ENCODE results near the gene FOXL3. TPM values are rescaled to one million over a fixed set of nuclear protein-coding genes. Genes with fewer than 3 reads are reported as not detected.

FOXL3 gene
- total RNA-seq, 2 donors from 2014 or later: not detected

- Mint-ChIP-seq H3K4me3 (peak overlapping the region; percentile 39), H3K36me3 (ENCODE audit: low read depth) (no peaks in the 10 kb centered on the region), H3K27me3 (no peaks in the 10 kb centered on the region), H3K4me1 (peaks cover 2% of the 10 kb centered on the region), H3K27ac (no peak overlapping the region)
- no peak for DNase-seq
- ATAC-seq: no peak
- no peaks in the 10 kb centered on the region for H3K9me3 ChIP-seq (ENCODE audit: control insufficient read depth, low read length, poor library complexity, severe bottlenecking)
Observed at GRCh38 chr7:266851-267840, 22.8 kb upstream of the FOXL3 start.

DNA sequence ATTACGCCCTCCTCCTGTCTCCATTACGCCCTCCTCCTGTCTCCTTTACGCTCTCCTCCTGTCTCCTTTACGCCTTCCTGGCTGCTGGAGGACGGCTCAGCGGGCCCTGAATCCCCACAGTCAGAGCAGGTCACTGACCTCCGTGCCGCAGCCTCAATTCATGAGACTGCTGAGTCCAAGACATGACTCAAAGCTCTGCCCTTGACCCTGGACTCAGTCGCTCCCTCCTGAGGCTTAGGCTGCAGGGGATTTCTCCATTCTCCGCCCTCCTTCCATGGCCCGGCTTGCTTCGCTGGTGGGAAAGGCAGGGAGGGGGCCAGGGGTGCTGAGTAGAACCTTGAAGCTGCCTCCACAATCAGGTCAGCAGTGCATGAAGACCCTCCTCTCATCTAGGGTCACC, 21.0 kb upstream of the FOXL3 start:
- peaks cover 2% of the 10 kb centered on the region for H3K4me1 Mint-ChIP-seq
- ATAC-seq: no peak
- H3K4me3 Mint-ChIP-seq: no peak overlapping the region
- no peaks in the 10 kb centered on the region for H3K36me3 Mint-ChIP-seq (ENCODE audit: low read depth)
- H3K27me3 Mint-ChIP-seq: no peaks in the 10 kb centered on the region
- no peak for DNase-seq
- H3K9me3 ChIP-seq (ENCODE audit: control insufficient read depth, low read length, poor library complexity, severe bottlenecking): no peaks in the 10 kb centered on the region
- no peak overlapping the region for H3K27ac Mint-ChIP-seq

DNA sequence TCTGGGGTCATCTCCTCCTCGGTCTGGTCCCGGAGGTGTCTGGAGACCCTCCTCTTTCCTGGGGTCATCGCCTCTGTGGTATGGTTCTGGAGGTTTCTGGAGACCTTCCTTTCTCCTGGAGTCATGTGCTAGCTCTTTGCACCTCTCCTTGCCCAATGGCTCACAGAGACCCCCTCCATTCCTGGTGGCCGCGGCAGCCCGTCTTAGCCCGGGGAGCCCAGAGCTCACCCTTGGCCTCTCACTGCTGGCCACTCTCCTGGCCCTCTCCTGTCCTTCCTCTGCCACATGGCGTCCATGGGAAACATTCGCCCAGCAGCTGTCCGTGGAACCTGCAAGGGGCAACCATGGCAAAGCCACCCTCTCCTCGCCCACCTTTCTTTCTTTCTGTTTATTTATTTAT, 20.2 kb upstream of the FOXL3 start:
- DNase-seq: no peak
- Mint-ChIP-seq H3K27me3 (no peaks in the 10 kb centered on the region), H3K27ac (no peak overlapping the region), H3K36me3 (ENCODE audit: low read depth) (no peaks in the 10 kb centered on the region), H3K4me3 (no peak overlapping the region), H3K4me1 (peaks cover 2% of the 10 kb centered on the region)
- ATAC-seq: no peak
- H3K9me3 ChIP-seq (ENCODE audit: control insufficient read depth, low read length, poor library complexity, severe bottlenecking): no peaks in the 10 kb centered on the region

DNA sequence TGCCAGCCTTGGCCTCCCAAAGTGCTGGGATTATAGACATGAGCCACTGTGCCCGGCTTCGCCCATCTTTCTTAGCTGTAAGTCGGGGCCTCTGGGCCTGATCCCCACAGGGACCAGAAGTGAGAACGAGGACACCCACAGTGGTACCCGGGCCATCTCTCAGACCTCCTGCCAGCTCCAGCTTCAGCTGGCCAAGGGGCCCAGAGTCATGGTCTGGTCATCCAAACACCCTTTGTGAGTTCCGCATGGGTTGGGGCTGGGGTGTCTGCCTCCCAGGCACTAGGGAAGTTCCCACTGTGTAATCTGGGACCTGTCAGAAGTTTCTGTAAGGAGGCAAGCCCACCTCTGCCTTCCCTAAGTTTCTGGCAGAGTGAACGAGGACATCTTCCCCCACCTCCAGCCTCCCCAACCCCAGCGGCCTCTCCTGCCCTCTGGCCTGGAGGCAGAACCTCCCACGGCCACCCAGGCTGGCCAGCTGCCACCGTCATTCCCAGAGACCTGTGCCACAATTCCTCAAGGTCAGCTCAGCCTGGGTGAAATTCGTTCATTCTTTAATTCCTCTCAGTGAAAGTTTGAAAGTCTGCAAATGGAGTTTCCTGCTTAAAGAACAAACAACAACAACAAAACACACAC, 19.5 kb upstream of the FOXL3 start:
- Mint-ChIP-seq H3K36me3 (ENCODE audit: low read depth) (no peaks in the 10 kb centered on the region), H3K27ac (no peak overlapping the region), H3K4me1 (peaks cover 2% of the 10 kb centered on the region), H3K27me3 (no peaks in the 10 kb centered on the region), H3K4me3 (no peak overlapping the region)
- H3K9me3 ChIP-seq (ENCODE audit: control insufficient read depth, low read length, poor library complexity, severe bottlenecking): no peaks in the 10 kb centered on the region
- ATAC-seq: no peak
- DNase-seq: no peak

DNA sequence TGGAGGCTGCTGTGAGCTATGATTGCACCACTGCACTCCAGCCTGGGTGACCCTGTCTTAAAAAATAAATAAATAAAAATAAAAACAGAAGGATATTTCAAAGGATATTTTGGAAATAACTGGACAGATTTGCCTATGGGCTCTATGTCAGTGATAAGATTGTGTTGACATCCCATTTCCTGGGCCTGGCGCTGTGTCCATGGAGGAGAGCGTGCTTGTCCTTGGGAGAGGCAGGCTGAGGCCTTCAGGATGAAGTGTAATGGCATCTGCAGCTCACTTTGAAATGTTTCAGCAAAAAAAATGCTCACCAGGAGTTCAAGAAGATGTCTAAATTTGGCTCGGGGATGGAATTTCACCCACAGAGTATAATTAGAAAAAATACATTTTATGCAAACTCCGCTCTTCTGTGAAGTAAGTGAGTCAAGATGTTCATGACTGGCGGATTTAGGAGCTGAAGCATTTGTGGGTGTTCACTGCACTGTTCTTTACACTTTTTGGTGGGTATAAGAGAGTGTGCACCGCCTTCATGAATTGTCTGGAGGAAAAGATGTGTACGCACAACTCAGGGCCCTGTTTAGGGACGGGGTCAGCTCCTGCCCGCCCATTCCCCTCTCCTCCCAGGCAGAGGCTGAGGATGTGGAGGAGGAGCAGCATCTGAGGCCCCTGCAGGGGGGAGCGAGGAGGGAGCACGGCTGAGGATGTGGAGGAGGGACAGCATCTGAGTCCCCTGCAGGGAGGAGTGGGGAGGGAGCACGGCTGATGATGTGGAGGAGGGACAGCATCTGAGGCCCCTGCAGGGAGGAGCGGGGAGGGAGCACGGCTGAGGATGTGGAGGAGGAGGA, 18.5 kb upstream of the FOXL3 start:
- Mint-ChIP-seq H3K27ac (no peak overlapping the region), H3K4me1 (peaks cover 2% of the 10 kb centered on the region), H3K36me3 (ENCODE audit: low read depth) (no peaks in the 10 kb centered on the region), H3K27me3 (no peaks in the 10 kb centered on the region), H3K4me3 (no peak overlapping the region)
- H3K9me3 ChIP-seq (ENCODE audit: control insufficient read depth, low read length, poor library complexity, severe bottlenecking): no peaks in the 10 kb centered on the region
- DNase-seq (no peak), ATAC-seq (no peak)

GRCh38 chr7:272108-272615, 17.8 kb upstream of the FOXL3 start:
- Mint-ChIP-seq H3K27ac (no peak overlapping the region), H3K27me3 (no peaks in the 10 kb centered on the region), H3K36me3 (ENCODE audit: low read depth) (no peaks in the 10 kb centered on the region), H3K4me1 (peaks cover 2% of the 10 kb centered on the region), H3K4me3 (no peak overlapping the region)
- DNase-seq (no peak), ATAC-seq (no peak)
- H3K9me3 ChIP-seq (ENCODE audit: control insufficient read depth, low read length, poor library complexity, severe bottlenecking): no peaks in the 10 kb centered on the region

- Mint-ChIP-seq H3K4me3 (no peak overlapping the region), H3K4me1 (no peaks in the 10 kb centered on the region), H3K36me3 (ENCODE audit: low read depth) (no peaks in the 10 kb centered on the region), H3K27me3 (no peaks in the 10 kb centered on the region), H3K27ac (no peak overlapping the region)
- DNase-seq (no peak), ATAC-seq (no peak)
- no peaks in the 10 kb centered on the region for H3K9me3 ChIP-seq (ENCODE audit: control insufficient read depth, low read length, poor library complexity, severe bottlenecking)
Observed at GRCh38 chr7:272631-273030, 17.3 kb upstream of the FOXL3 start.

DNA sequence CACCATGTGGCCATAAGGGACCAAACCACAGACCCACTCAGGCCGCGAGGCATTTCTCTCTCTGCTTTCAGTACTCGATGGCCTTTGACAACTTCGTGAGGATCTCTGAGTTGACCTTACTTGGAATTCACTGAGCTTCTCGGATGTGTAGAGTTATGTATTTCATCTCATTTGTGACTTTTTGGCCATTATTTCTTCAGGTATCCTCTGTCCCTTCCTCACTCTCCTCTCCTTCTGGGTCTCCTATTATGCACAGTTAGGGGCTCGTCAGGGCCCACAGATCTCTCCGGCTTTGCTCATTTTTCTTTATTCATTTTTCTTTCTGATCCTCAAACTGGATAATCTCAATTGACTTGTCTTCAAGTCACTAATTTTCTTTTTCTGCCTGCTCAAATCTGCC, 16.6 kb upstream of the FOXL3 start:
- Mint-ChIP-seq H3K4me1 (no peaks in the 10 kb centered on the region), H3K27me3 (no peaks in the 10 kb centered on the region), H3K27ac (no peak overlapping the region), H3K36me3 (ENCODE audit: low read depth) (no peaks in the 10 kb centered on the region), H3K4me3 (no peak overlapping the region)
- DNase-seq: no peak
- no peaks in the 10 kb centered on the region for H3K9me3 ChIP-seq (ENCODE audit: control insufficient read depth, low read length, poor library complexity, severe bottlenecking)
- ATAC-seq: no peak

- Mint-ChIP-seq H3K36me3 (ENCODE audit: low read depth) (no peaks in the 10 kb centered on the region), H3K27me3 (no peaks in the 10 kb centered on the region), H3K4me3 (no peak overlapping the region), H3K4me1 (no peaks in the 10 kb centered on the region), H3K27ac (no peak overlapping the region)
- DNase-seq (no peak), ATAC-seq (no peak)
- no peaks in the 10 kb centered on the region for H3K9me3 ChIP-seq (ENCODE audit: control insufficient read depth, low read length, poor library complexity, severe bottlenecking)
Observed at GRCh38 chr7:274266-274665, 15.7 kb upstream of the FOXL3 start.

DNA sequence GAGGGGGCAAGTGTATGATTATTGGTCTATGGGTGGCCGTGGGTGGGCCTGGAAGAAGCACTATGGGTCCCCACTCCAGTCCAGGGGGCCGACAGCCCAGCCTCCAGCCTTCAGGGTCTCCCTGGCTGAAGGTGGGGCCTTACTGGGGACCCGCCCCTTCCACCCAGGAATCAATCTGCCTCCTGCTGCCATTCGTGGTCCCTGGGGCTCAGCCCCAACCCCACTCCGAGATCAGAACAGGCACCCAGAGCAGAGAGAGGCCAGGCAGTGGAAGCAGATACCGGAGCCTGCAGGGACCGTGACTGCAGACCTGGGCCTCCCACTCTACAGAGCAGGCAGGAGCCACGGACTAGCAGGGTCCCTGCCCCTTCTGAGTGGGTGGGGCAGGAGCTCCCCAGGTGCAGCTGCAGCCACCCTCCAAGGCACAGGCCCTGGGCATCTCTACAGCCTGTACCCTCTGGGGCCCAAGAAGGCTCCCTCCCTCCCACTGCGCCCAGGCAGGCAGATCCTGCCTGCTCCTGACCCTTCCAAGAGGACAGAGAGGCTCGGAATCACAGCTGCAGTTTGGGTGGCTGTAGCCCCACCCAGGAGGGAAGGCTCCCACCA, 13.6 kb upstream of the FOXL3 start:
- peaks cover 3% of the 10 kb centered on the region for H3K36me3 Mint-ChIP-seq (ENCODE audit: low read depth)
- no peak for ATAC-seq
- no peaks in the 10 kb centered on the region for H3K9me3 ChIP-seq (ENCODE audit: control insufficient read depth, low read length, poor library complexity, severe bottlenecking)

GRCh38 chr7:277228-277627, 12.7 kb upstream of the FOXL3 start:
- no peak overlapping the region for H3K27ac Mint-ChIP-seq
- peaks cover 3% of the 10 kb centered on the region for H3K36me3 Mint-ChIP-seq (ENCODE audit: low read depth)
- H3K9me3 ChIP-seq (ENCODE audit: control insufficient read depth, low read length, poor library complexity, severe bottlenecking): no peaks in the 10 kb centered on the region
- DNase-seq (no peak), ATAC-seq (no peak)
- no peaks in the 10 kb centered on the region for H3K4me1 Mint-ChIP-seq
- H3K27me3 Mint-ChIP-seq: peaks cover 15% of the 10 kb centered on the region
- H3K4me3 Mint-ChIP-seq: no peak overlapping the region

More for the DNA sequence above, 13.6 kb upstream of the FOXL3 start:
- Mint-ChIP-seq H3K27ac (no peak overlapping the region), H3K4me3 (no peak overlapping the region), H3K27me3 (peaks cover 11% of the 10 kb centered on the region), H3K4me1 (no peaks in the 10 kb centered on the region)
- no peak for DNase-seq

GRCh38 chr7:278081-278480, 11.9 kb upstream of the FOXL3 start:
- no peaks in the 10 kb centered on the region for H3K4me1 Mint-ChIP-seq
- no peak for DNase-seq
- H3K27ac Mint-ChIP-seq: no peak overlapping the region
- no peaks in the 10 kb centered on the region for H3K9me3 ChIP-seq (ENCODE audit: control insufficient read depth, low read length, poor library complexity, severe bottlenecking)
- H3K4me3 Mint-ChIP-seq: no peak overlapping the region
- H3K36me3 Mint-ChIP-seq (ENCODE audit: low read depth): peaks cover 3% of the 10 kb centered on the region
- peaks cover 15% of the 10 kb centered on the region for H3K27me3 Mint-ChIP-seq
- no peak for ATAC-seq

- ATAC-seq: no peak
- no peak overlapping the region for H3K27ac Mint-ChIP-seq
- DNase-seq: no peak
- peaks cover 3% of the 10 kb centered on the region for H3K36me3 Mint-ChIP-seq (ENCODE audit: low read depth)
- H3K27me3 Mint-ChIP-seq: peaks cover 20% of the 10 kb centered on the region
- H3K9me3 ChIP-seq (ENCODE audit: control insufficient read depth, low read length, poor library complexity, severe bottlenecking): no peaks in the 10 kb centered on the region
- H3K4me3 Mint-ChIP-seq: no peak overlapping the region
- no peaks in the 10 kb centered on the region for H3K4me1 Mint-ChIP-seq
Observed at GRCh38 chr7:279821-280220, 10.1 kb upstream of the FOXL3 start.

Measured in T-helper 17 cell (primary cell).